GM12874 (cell line): ENCODE data around the gene CD22.

Experiments
- TF ChIP-seq, protein P1 (sequence below): IDR thresholded peaks from 2 replicates; pipeline ENCODE4 v1.5.1; 2011; ENCODE audit warnings: low read depth, mild to moderate bottlenecking, control low read depth, low read length, moderate library complexity; ENCODE audit not compliant: insufficient read depth

The CD22 gene

DNA sequence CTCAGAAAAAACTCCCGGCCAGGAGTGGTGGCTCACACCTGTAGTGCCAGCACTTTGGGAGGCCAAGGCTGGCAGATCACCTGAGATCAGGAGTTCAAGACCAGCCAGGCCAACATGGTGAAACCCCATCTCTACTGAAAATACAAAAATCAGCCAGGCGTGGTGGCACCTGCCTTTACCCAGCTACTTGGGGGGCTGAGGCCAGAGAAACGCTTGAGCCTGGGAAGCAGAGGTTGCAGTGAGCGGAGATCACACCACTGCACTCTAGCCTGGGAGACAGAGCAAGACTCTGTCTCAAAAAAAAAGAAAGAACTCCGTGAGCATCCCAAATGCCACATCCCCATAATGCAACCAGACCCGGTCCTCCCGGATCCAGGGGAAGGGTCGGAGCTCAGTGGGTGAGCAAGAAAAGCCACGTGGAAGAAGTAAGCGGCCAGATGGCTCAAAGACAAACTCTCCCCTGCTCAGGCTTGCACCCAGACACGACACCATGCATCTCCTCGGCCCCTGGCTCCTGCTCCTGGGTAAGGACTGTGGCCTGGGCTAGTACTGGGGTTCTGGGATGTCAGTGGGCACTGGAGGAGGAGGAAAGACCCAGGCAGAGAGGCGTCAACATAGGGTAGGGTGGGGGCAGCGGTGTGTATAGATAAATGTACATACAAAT is 2.7 kb downstream of the CD22 start:
- TF ChIP-seq, protein P1, sequence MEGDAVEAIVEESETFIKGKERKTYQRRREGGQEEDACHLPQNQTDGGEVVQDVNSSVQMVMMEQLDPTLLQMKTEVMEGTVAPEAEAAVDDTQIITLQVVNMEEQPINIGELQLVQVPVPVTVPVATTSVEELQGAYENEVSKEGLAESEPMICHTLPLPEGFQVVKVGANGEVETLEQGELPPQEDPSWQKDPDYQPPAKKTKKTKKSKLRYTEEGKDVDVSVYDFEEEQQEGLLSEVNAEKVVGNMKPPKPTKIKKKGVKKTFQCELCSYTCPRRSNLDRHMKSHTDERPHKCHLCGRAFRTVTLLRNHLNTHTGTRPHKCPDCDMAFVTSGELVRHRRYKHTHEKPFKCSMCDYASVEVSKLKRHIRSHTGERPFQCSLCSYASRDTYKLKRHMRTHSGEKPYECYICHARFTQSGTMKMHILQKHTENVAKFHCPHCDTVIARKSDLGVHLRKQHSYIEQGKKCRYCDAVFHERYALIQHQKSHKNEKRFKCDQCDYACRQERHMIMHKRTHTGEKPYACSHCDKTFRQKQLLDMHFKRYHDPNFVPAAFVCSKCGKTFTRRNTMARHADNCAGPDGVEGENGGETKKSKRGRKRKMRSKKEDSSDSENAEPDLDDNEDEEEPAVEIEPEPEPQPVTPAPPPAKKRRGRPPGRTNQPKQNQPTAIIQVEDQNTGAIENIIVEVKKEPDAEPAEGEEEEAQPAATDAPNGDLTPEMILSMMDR: no peak

DNA sequence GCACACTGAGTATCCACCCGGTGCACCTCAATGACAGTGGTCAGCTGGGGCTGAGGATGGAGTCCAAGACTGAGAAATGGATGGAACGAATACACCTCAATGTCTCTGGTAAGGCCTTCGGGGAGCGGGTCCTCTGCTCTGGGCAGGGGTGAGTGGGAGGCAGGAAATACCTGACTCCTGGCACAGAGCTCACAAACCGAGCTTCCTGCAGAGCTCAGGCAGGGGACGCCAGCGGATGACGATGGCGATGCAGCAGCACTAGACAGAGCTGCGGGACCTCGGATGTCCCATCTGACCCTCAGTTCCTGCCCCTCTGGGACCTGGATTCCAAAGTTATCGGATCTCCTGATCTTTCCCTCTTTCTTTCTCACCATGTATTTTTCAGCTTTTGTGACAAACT is 3.8 kb downstream of the CD22 start:
- TF ChIP-seq, protein P1: no peak

DNA sequence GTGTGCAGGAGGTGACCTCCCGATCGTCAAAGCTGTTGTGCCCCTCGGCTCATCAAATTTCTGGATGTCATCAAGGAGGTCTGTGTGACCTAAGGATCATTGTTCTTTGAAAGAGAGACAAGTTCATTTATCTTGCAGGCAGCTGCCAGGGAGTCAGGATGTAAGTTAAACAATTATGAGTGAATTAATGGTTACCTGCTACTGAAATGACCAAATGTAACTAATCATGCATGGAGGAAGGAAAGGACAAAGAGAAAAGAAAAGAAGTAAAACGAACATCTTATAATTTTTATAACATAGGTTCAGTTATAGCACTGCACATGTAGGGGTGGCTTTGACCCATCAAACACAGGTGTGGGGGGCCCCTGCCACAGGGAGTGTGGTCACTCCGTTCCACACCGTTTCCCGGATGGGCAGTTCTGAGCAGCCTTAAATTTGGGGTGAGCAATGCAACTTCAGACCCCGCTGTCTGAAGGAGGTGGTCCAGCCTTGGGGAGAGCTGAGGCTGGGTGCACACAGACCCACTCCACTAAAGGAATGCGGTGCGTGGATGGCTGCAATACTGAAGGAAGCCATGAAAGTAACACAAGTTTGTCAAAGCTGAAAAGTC is 5.3 kb downstream of the CD22 start:
- TF ChIP-seq, protein P1: no peak

DNA sequence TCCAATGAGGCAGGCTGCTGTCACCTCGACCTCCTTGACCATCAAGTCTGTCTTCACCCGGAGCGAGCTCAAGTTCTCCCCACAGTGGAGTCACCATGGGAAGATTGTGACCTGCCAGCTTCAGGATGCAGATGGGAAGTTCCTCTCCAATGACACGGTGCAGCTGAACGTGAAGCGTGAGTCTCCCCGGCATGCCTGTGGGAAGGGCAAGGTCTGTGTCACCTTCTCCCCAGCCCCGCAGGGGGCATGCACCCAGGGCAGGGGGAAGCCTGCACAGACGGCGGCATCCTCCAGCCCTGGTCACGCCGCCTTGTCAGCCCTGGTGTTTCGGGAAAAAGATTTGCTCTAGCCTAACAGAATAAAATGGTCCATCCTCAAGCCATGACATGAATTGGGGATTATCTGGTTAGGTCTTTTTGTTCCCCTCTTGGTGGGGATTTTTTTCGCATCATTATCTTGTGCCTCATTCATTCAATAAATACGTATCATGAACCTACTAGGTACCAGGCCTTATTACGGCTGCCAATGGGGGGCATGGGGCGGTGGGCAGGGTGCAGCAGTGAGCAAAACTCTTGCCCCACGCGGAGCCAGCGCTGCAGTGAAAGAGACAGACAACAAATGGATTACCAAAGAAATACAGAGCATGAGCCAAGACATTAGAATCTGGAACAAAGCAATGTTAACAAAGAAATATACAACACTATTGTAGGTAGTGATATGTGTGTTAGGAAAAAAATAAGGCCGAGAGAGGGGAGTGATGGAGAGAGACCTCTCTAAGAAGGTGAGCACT is 7.4 kb downstream of the CD22 start:
- TF ChIP-seq, protein P1: no peak

DNA sequence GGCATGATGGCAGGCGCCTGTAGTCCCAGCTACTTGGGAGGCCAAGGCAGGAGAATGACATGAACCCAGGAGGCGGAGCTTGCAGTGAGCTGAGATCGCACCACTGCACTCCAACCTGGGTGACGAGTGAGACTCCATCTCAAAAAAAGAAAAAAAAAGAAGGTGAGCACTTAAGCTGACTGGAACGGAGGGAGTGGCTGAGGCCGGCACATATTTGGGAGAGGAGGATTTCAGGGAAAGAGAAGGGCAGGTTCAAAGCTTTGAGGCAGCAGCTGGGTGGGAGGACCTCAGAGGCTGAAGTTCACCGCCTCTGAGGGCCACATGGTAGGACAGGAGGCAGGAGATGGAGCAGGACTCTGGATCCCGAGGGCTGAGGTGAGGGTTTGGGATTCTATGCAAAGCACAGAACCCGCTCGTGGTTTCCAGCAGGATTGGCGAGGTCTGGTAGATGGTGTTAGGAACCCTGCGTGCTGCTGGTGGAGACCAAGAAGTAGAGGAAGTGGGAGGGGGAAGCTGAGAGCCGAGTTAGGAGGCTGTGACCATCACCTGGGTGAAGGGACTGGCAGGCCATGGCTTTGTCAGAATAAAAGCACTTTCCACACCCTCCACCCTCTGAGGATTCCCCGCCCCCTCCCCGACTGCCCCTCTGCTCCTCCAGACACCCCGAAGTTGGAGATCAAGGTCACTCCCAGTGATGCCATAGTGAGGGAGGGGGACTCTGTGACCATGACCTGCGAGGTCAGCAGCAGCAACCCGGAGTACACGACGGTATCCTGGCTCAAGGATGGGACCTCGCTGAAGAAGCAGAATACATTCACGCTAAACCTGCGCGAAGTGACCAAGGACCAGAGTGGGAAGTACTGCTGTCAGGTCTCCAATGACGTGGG is 8.4 kb downstream of the CD22 start:
- TF ChIP-seq, protein P1: no peak

DNA sequence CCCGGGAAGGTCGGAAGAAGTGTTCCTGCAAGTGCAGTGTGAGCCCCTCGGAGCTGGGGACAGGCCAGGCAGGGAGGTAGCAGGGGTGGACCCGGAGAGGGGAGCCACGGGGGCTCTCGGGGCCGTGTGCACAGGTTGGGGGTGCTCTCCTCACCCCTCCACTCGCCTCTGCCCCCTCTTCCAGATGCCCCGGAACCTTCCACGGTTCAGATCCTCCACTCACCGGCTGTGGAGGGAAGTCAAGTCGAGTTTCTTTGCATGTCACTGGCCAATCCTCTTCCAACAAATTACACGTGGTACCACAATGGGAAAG is 9.0 kb downstream of the CD22 start:
- TF ChIP-seq, protein P1: no peak

DNA sequence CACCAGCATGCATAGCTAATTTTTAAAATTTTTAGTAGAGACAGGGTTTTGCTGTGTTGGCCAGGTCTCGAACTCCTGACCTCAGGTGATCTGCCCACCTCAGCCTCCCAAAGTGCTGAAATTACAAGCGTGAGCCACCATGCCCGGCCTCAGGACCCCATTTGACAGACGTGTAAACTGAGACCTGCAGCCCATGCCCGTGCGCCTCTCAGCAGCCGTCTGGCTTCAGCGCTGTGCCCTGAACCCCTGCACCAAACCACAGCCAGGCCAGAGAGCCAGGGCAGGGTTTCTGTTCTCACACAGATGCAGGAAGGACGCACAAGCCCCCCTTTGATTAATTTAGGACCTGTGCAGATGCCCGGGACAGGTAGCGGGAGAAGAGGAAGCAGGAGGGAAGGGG is 11.4 kb downstream of the CD22 start:
- TF ChIP-seq, protein P1: no peak
